Heart left ventricle (tissue), 16 donors: ENCODE results near the gene STXBP1. TPM values are rescaled to one million over a fixed set of nuclear protein-coding genes. Genes with fewer than 3 reads are reported as not detected.

ENCODE experiments used
- ATAC-seq, 4 donors: fragments of 200-7000 bp; cut with Tn5 transposase; one replicate each; pipeline ENCODE4 v1.9.1; 2020 to 2022; ENCODE audit warnings: moderate library complexity in 4 of 4, mild to moderate bottlenecking in 3 of 4, moderate number of reproducible peaks in 1 of 4
- DNase-seq, 5 donors: peaks; one replicate each; pipeline ENCODE4 v3.0.0-alpha.2; 2020
- H3K27ac ChIP-seq, 12 donors: fragments of 200-600 bp; sonication (generic) in 4 of 12; one replicate each; pipeline versions ENCODE4 v1.5.0 to v1.8.0; 2016 to 2022; ENCODE audit warnings: mild to moderate bottlenecking in 2 of 12
- H3K27me3 ChIP-seq, 9 donors: fragments of 200-600 bp; sonication (generic) in 2 of 9; one replicate each; pipeline versions ENCODE4 v1.5.1 to v1.8.0; 2016 to 2022; ENCODE audit warnings: mild to moderate bottlenecking in 3 of 9
- H3K36me3 ChIP-seq, 9 donors: fragments of 200-600 bp; sonication (generic) in 2 of 9; one replicate each; pipeline versions ENCODE4 v1.5.0 to v1.8.0; 2018 to 2022; ENCODE audit warnings: mild to moderate bottlenecking in 2 of 9
- H3K4me1 ChIP-seq, 12 donors: fragments of 200-600 bp; sonication (generic) in 4 of 12; one replicate each; pipeline versions ENCODE4 v1.5.0 to v1.8.0; 2016 to 2022; ENCODE audit warnings: mild to moderate bottlenecking in 3 of 12
- H3K4me3 ChIP-seq, 12 donors: fragments of 200-600 bp; sonication (generic) in 4 of 12; one replicate each; pipeline versions ENCODE4 v1.5.0 to v1.8.0; 2017 to 2022; ENCODE audit warnings: mild to moderate bottlenecking in 9 of 12, moderate library complexity in 4 of 12
- H3K9me3 ChIP-seq, 12 donors: fragments of 200-600 bp; sonication (generic) in 4 of 12; one replicate each; pipeline versions ENCODE4 v1.5.0 to v1.8.0; 2016 to 2022; ENCODE audit warnings: mild to moderate bottlenecking in 1 of 12
- POLR2A ChIP-seq, 2 donors: fragments of 450-650 bp; IDR thresholded peaks; one replicate each; pipeline ENCODE4 v1.6.1; 2017; ENCODE audit warnings: antibody characterized with exemption in 2 of 2, mild to moderate bottlenecking in 2 of 2, moderate library complexity in 2 of 2
- WGBS, 4 donors: extraction: QIAGEN DNeasy Blood & Tissue Kit in 2 of 4; methylation state at CpG; one replicate each; pipeline versions ENCODE4 v1.1.5 to v1.1.7; 2013 to 2018; 5-methylcytosine and 5-hydroxymethylcytosine counted together
- intact Hi-C, 10 donors: fragments of 100-400 bp; cut with DNase I; formaldehyde crosslinking; loops; one replicate each; pipeline versions ENCODE4 v1.11.1 to v1.14.2; 2022
- polyA plus RNA-seq, 2 donors: library from polyadenylated mRNA; stranded (reverse); fragments of 200-250 nt; gene quantifications; one replicate each; pipeline ENCODE4 v1.2.3, GENCODE V29; 2013
- total RNA-seq, 9 donors: library from RNA; depleted of rRNA in 2 of 9; stranded (reverse); fragments of >200 nt in 2 of 9; fragmentation: NEBNext Ultra II Directional in 3 of 9; extraction: Animal tissue kit (Norgen Biotek cat#: 25700) in 3 of 9; gene quantifications; one replicate each; pipeline versions ENCODE4 v1.1.0 to v1.2.4, GENCODE V29; 2016 to 2023
- TF ChIP-seq, protein P1 (sequence below), 12 donors: fragments of 200-600 bp; sonication (generic) in 4 of 12; IDR thresholded peaks; one replicate each; pipeline versions ENCODE4 v1.5.0 to v1.8.0; 2018 to 2022; ENCODE audit warnings: antibody characterized with exemption in 12 of 12, mild to moderate bottlenecking in 5 of 12
- donor health status: ischemic (EF 13 %, LVEDD 7.1; RV severe dilation, severe dysfunction).
- donor health status: healthy with polysubstance abuse.
- donor health status: DM: no; HTN: yes; CAD: no.
- donor health status: DM: no; HTN: no; CAD: no.
- donor health status: ischemic (EF 25% LVEDD 6.9; RV normal size, moderate dysfunction).
- donor health status: ischemic (EF 25% LVEDD 5.7; RV mildly dilated, moderate dysfunction).
- donor health status: healthy.
- donor health status: DM: yes; HTN: yes; CAD: no.
- donor health status: ischemic (EF 35%, LVEDD 5.7; RV mildly dilated, moderate dysfunction).
- donor health status: nonischemic (EF 11% LVEDD 7.7; RV severe dilation, severe dysfunction).
- donor health status: DM: yes; HTN: yes; CAD: no.
- donor health status: PGD.
- donor health status: ischemic (EF 29% LVEDD 5.4; RV normal size, mild dysfunction).
- donor health status: nonischemic (EF 23%, LVEDD 6.1; RV moderate dilation, normal function).

STXBP1 gene
- total and polyA plus RNA-seq, 11 donors, result 14.0 to 102 (median 44.5) TPM

DNA sequence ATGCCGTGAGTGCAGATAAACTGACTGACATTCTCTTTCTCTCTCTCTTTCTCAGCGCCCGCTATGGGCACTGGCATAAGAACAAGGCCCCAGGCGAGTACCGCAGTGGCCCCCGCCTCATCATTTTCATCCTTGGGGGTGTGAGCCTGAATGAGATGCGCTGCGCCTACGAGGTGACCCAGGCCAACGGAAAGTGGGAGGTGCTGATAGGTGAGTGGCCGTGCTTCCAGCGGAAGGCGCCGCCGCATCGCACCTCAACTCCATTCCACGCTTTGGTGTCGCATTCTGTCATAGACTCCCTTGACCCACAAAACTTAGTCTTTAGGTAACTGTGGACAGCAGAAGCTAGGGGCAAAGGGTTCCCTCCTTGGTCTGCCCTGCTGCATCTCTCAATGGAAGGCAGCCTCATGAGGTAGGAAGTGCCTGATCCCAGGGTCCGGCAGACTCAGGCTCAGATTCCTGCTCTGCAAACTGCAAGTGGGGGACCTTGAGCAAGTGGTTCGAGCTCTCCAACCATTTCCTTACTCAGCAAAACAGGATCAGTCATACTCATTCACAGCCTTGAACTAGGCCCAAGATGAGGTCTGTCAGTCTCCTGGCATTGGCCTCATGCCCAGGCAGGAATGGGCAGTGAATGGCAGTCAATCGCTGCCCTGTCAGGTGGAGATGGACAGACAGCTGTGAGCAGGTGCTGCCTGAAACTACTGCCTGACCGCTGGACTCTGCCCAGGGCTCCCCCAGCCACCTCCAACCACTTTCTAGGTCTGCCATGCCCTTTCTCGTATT, 70.5 kb downstream of the STXBP1 start:
- H3K27me3 ChIP-seq, result no peaks in the 10 kb centered on the region
- H3K9me3 ChIP-seq, result no peaks in the 10 kb centered on the region
- H3K4me1 ChIP-seq, result no peaks in the 10 kb centered on the region
- intact Hi-C loops, result no loop called here
- ATAC-seq, result no peak
- 92 to 96% (median 93%) methylated on average over 23 of the region's 23 CpGs for WGBS, 4 donors
- TF ChIP-seq, protein P1, sequence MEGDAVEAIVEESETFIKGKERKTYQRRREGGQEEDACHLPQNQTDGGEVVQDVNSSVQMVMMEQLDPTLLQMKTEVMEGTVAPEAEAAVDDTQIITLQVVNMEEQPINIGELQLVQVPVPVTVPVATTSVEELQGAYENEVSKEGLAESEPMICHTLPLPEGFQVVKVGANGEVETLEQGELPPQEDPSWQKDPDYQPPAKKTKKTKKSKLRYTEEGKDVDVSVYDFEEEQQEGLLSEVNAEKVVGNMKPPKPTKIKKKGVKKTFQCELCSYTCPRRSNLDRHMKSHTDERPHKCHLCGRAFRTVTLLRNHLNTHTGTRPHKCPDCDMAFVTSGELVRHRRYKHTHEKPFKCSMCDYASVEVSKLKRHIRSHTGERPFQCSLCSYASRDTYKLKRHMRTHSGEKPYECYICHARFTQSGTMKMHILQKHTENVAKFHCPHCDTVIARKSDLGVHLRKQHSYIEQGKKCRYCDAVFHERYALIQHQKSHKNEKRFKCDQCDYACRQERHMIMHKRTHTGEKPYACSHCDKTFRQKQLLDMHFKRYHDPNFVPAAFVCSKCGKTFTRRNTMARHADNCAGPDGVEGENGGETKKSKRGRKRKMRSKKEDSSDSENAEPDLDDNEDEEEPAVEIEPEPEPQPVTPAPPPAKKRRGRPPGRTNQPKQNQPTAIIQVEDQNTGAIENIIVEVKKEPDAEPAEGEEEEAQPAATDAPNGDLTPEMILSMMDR (IDR thresholded peaks at IDR 0.05), result no peak
- no peak for TF ChIP-seq POLR2A (IDR thresholded peaks at IDR 0.05)
- peaks cover 0 to 99% (median 83%) of the 10 kb centered on the region in 9 donors for H3K36me3 ChIP-seq
- DNase-seq, result no peak
- no peak overlapping the region for H3K27ac ChIP-seq
- no peak overlapping the region for H3K4me3 ChIP-seq

DNA sequence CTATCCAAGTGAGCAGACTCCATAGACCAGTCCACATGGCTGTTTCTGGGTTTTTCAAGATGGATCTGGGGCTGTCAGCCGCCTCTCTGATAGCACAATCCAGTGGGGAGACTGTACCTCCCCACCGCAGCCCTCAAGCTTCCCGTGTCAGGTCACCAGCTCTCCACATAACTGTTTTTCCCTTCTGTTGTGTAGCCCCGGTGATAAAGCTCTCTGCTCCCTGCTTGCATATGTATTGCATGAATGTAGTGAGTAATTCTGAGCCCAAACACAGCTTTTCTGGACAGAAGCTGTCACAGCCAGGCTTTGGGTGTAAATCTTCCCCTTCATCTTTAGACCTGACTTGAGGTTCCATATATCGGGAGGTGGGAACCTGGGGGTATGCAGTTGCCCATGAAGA, 71.6 kb downstream of the STXBP1 start:
- no peak overlapping the region for H3K27ac ChIP-seq
- H3K36me3 ChIP-seq, result peaks cover 0 to 100% (median 79%) of the 10 kb centered on the region in 9 donors
- WGBS, 4 donors, result 89 to 94% (median 91%) methylated on average over 5 of the region's 5 CpGs
- no peaks in the 10 kb centered on the region for H3K9me3 ChIP-seq
- H3K4me3 ChIP-seq, result no peak overlapping the region
- DNase-seq (no peak), ATAC-seq (no peak)
- intact Hi-C loops, result no loop called here
- TF ChIP-seq, protein P1 (IDR thresholded peaks at IDR 0.05), result no peak
- no peak for TF ChIP-seq POLR2A (IDR thresholded peaks at IDR 0.05)
- H3K4me1 ChIP-seq, result no peaks in the 10 kb centered on the region
- no peaks in the 10 kb centered on the region for H3K27me3 ChIP-seq

DNA sequence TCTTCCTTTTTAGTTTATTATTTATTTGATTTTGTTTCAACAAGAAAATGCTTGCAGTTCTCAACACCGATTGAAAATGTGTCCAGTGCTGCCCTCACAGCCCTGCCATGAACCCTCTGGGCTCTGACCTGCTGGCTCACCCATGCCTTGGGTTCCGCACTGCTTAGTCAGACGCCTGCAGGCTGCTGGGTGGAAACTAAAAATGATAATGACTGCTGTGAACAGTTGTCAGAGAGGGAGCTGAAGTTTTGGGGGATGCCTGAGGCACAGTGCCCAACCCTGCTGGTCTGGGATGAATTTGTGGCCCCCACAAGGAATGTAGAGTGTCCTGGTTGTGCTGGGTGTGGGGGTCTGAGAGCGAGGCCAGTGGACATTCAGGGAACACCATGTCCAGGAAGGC, 72.5 kb downstream of the STXBP1 start:
- DNase-seq (no peak), ATAC-seq (no peak)
- 84 to 94% (median 90%) methylated on average over 4 of the region's 4 CpGs for WGBS, 4 donors
- Histone ChIP-seq H3K27ac (no peak overlapping the region), H3K9me3 (no peaks in the 10 kb centered on the region), H3K36me3 (peaks cover 0 to 97% (median 80%) of the 10 kb centered on the region in 9 donors), H3K27me3 (no peaks in the 10 kb centered on the region), H3K4me1 (no peaks in the 10 kb centered on the region), H3K4me3 (no peak overlapping the region)
- intact Hi-C loops, result no loop called here
- TF ChIP-seq, protein P1 (IDR thresholded peaks at IDR 0.05), result no peak
- TF ChIP-seq POLR2A (IDR thresholded peaks at IDR 0.05), result no peak

DNA sequence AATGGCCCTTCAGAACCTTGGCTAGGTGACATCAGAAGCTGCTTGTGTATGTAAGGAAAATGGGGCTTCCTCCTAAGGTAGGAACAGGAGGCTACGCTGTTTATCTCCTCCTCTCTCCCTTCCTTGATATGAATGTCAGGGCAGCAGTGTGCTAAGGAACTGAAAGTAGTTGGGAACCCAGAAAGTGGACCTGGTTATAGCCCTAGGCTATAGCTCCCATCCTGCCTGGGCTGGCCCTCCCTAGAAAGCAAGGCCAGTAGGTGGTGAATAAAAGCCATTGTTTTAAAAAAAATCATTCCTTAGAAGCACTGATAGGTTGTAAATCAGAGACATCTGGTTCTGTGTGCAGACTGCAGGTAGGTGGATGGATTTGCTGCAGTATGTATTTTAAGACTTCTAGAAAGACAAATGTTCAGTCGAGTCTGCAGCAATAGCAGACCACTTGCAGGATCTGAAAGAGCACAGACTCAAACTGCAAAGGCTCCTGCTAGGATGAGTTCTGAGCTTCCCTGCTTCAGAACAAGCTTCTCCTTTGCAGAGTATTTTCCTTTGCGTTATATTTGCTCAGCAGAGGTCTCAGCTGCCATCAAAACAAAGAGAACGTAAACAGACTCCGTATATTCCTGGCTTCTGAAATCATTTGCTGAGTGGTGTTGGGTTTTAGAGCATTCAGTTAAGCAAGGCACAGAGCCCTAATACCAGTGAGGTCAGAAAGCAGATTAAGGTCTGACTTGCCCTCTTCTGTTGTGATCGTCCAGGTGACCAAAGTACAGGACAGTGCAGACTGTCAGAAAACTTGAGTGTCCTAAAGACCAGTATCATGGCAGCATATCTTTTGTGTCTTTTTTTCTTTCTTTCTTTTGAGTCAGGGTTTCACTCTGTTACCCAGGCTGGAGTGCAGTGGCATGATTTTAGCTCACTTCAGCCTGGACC, 74.7 kb downstream of the STXBP1 start:
- ATAC-seq, result no peak

More for the DNA sequence above, 74.7 kb downstream of the STXBP1 start:
- 88 to 96% (median 92%) methylated on average over 6 of the region's 6 CpGs for WGBS, 4 donors
- no peak overlapping the region for H3K4me3 ChIP-seq
- H3K9me3 ChIP-seq, result no peaks in the 10 kb centered on the region
- no peak overlapping the region for H3K27ac ChIP-seq
- no peaks in the 10 kb centered on the region for H3K4me1 ChIP-seq
- intact Hi-C loops, result no loop called here
- H3K36me3 ChIP-seq, result peaks cover 0 to 97% (median 76%) of the 10 kb centered on the region in 9 donors
- no peaks in the 10 kb centered on the region for H3K27me3 ChIP-seq
- DNase-seq, result no peak
- TF ChIP-seq, protein P1 (IDR thresholded peaks at IDR 0.05), result no peak
- TF ChIP-seq POLR2A (IDR thresholded peaks at IDR 0.05), result no peak
